ENCODE data around the gene CACNB1.

DNA sequence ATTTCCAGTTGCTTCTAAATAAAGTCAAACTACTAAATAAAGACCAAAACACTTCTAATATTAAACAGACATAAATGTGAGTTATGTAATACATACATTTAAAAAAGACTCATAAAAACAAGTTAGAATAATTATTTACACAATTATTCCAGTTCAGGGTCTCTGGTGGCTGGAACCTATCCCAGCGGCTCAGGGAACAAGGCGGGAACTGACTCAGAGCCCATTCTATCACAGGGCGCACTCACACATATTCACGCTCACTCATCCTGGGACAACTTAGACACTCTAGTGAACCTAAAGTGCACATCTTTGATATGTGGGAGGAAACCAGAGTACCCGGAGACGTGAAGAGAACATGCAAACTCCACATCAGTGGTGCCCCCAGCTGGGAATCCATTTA is 71.0 kb downstream of the CACNB1 start:
- TF ChIP-seq CTCF (IDR thresholded peaks at IDR 0.05) (no peak), POLR2A (IDR thresholded peaks at IDR 0.05) (no peak)

Measured in adrenal gland (tissue), 5 donors.